ENCODE measurements around the gene PLCB4. TPM values are rescaled to one million over a fixed set of nuclear protein-coding genes. Genes with fewer than 3 reads are reported as not detected.

The PLCB4 gene
- polyA plus RNA-seq, 1 of the 3 experiments (the other 2 are of a cell fraction), result 5.5 TPM

DNA sequence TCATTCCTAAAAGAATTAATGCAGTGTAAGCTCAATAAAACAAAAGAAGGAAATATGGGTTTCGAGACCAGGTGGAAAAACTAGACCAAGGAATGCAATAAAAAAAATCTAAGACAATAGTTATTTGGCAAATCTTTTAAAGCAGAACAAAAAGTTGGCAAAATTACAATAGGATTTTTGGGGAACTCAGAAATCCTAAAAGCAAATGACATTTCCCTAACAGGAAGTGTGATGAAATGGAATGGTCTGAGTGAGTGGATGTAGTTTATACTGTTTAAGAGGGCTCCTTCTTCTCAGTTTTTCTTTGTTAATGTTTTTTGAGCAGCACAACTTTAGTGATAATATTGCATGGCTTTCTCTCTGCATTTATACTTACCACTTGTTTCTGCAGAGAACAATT lies 190.0 kb downstream of the PLCB4 start:
- no peak overlapping the region for H3K27ac ChIP-seq (ENCODE audit: low read depth in 2 of 2, low read length in 1 of 2)
- no peaks in the 10 kb centered on the region for H3K9me3 ChIP-seq
- no peaks in the 10 kb centered on the region for H3K9me2 ChIP-seq
- H3K4me2 ChIP-seq, result no peak overlapping the region
- no peak overlapping the region for H3K9ac ChIP-seq
- no peaks in the 10 kb centered on the region for H4K20me1 ChIP-seq (ENCODE audit: insufficient read depth)
- H3K27me3 ChIP-seq (ENCODE audit: insufficient read depth), result no peaks in the 10 kb centered on the region
- no peak overlapping the region for H3K4me3 ChIP-seq (ENCODE audit: low read depth in 2 of 2, low read length in 1 of 2)
- 93% methylated on average over 1 of the region's 1 CpG for WGBS (ENCODE audit: low lambda C conversion rate)
- no peak for DNase-seq
- CTCF ChIA-PET, result no interaction called here
- no peaks in the 10 kb centered on the region for H3F3A ChIP-seq (replicated peaks; ENCODE audit: insufficient read depth)
- H3K79me2 ChIP-seq (ENCODE audit: insufficient read depth), result no peaks in the 10 kb centered on the region; the same call in 1 of the 2 replicates
- POLR2A ChIA-PET, result no interaction called here
- TF ChIP-seq JUND (IDR thresholded peaks at IDR 0.05) (no peak), TCF12 (IDR thresholded peaks at IDR 0.05) (no peak), RXRA (IDR thresholded peaks at IDR 0.05; ENCODE audit: borderline replicate concordance, low read depth) (no peak), GATA2 (CRISPR knock-in tag; IDR thresholded peaks at IDR 0.05) (no peak), FOXM1 (IDR thresholded peaks at IDR 0.05; ENCODE audit: low read depth) (no peak), EP300 (IDR thresholded peaks at IDR 0.05; ENCODE audit: borderline replicate concordance in 1 of 2, low read depth in 1 of 2, low read length in 1 of 2) (no peak), IRF3 (IDR thresholded peaks at IDR 0.05; ENCODE audit: low read depth, low read length) (no peak), TEAD4 (IDR thresholded peaks at IDR 0.05; ENCODE audit: borderline replicate concordance, insufficient read depth) (no peak), RFX5 (IDR thresholded peaks at IDR 0.05; ENCODE audit: low read length) (no peak), MEF2A (IDR thresholded peaks at IDR 0.05; ENCODE audit: borderline replicate concordance, low read depth) (no peak), ZBTB33 (IDR thresholded peaks at IDR 0.05; ENCODE audit: borderline replicate concordance, low read depth) (no peak)
- TF ChIP-seq, protein P1, sequence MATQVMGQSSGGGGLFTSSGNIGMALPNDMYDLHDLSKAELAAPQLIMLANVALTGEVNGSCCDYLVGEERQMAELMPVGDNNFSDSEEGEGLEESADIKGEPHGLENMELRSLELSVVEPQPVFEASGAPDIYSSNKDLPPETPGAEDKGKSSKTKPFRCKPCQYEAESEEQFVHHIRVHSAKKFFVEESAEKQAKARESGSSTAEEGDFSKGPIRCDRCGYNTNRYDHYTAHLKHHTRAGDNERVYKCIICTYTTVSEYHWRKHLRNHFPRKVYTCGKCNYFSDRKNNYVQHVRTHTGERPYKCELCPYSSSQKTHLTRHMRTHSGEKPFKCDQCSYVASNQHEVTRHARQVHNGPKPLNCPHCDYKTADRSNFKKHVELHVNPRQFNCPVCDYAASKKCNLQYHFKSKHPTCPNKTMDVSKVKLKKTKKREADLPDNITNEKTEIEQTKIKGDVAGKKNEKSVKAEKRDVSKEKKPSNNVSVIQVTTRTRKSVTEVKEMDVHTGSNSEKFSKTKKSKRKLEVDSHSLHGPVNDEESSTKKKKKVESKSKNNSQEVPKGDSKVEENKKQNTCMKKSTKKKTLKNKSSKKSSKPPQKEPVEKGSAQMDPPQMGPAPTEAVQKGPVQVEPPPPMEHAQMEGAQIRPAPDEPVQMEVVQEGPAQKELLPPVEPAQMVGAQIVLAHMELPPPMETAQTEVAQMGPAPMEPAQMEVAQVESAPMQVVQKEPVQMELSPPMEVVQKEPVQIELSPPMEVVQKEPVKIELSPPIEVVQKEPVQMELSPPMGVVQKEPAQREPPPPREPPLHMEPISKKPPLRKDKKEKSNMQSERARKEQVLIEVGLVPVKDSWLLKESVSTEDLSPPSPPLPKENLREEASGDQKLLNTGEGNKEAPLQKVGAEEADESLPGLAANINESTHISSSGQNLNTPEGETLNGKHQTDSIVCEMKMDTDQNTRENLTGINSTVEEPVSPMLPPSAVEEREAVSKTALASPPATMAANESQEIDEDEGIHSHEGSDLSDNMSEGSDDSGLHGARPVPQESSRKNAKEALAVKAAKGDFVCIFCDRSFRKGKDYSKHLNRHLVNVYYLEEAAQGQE (IDR thresholded peaks at IDR 0.05; ENCODE audit: low read depth, low read length), result no peak
- H3K36me3 ChIP-seq (replicated peaks in 1 of 2; ENCODE audit: control insufficient read depth in 1 of 2, insufficient read depth in 2 of 2, low read length in 1 of 2), result no peaks in the 10 kb centered on the region
- no peak overlapping the region for H2AFZ ChIP-seq (ENCODE audit: low read depth)
- H3K4me1 ChIP-seq (ENCODE audit: control insufficient read depth in 1 of 2, insufficient read depth in 2 of 2, low read depth in 1 of 2, low read length in 1 of 2), result peaks cover 0 to 4% of the 10 kb centered on the region in 2 experiments; a peak in 3 of 4 replicates

Data from SK-N-SH (cell line).